ENCODE measurements around the gene TGIF2. TPM values are rescaled to one million over a fixed set of nuclear protein-coding genes. Genes with fewer than 3 reads are reported as not detected.

The TGIF2 gene
- total RNA-seq, 1 donor from 2014 or later: 29.2 TPM

GRCh38 chr20:36611625-36612024 lies 38.2 kb downstream of the TGIF2 start:
- Mint-ChIP-seq H3K27me3 (ENCODE audit: unreplicated experiment) (no peaks in the 10 kb centered on the region), H3K4me3 (ENCODE audit: unreplicated experiment) (no peak overlapping the region), H3K36me3 (ENCODE audit: unreplicated experiment) (peaks cover 15% of the 10 kb centered on the region), H3K4me1 (ENCODE audit: unreplicated experiment) (peaks cover 13% of the 10 kb centered on the region), H3K9me3 (ENCODE audit: unreplicated experiment) (no peaks in the 10 kb centered on the region), H3K27ac (ENCODE audit: unreplicated experiment) (no peak overlapping the region)
- TF ChIP-seq CTCF (IDR thresholded peaks at IDR 0.05): no peak
- no peak for DNase-seq (ENCODE audit: extremely low spot score, unreplicated experiment)

- Mint-ChIP-seq H3K9me3 (ENCODE audit: unreplicated experiment) (no peaks in the 10 kb centered on the region), H3K27me3 (ENCODE audit: unreplicated experiment) (no peaks in the 10 kb centered on the region), H3K27ac (ENCODE audit: unreplicated experiment) (no peak overlapping the region), H3K36me3 (ENCODE audit: unreplicated experiment) (peaks cover 15% of the 10 kb centered on the region), H3K4me1 (ENCODE audit: unreplicated experiment) (no peaks in the 10 kb centered on the region), H3K4me3 (ENCODE audit: unreplicated experiment) (no peak overlapping the region)
- no peak for DNase-seq (ENCODE audit: extremely low spot score, unreplicated experiment)
- TF ChIP-seq CTCF (IDR thresholded peaks at IDR 0.05): no peak
Measured at GRCh38 chr20:36613974-36614373, 40.6 kb downstream of the TGIF2 start.

- H3K36me3 Mint-ChIP-seq (ENCODE audit: unreplicated experiment): peaks cover 13% of the 10 kb centered on the region
- no peaks in the 10 kb centered on the region for H3K27me3 Mint-ChIP-seq (ENCODE audit: unreplicated experiment)
- H3K9me3 Mint-ChIP-seq (ENCODE audit: unreplicated experiment): no peaks in the 10 kb centered on the region
- DNase-seq (ENCODE audit: extremely low spot score, unreplicated experiment): no peak
- H3K4me1 Mint-ChIP-seq (ENCODE audit: unreplicated experiment): no peaks in the 10 kb centered on the region
- H3K4me3 Mint-ChIP-seq (ENCODE audit: unreplicated experiment): no peak overlapping the region
- TF ChIP-seq CTCF (IDR thresholded peaks at IDR 0.05): no peak
- no peak overlapping the region for H3K27ac Mint-ChIP-seq (ENCODE audit: unreplicated experiment)
Measured at GRCh38 chr20:36614781-36615557, 41.6 kb downstream of the TGIF2 start.

GRCh38 chr20:36620917-36621316 lies 47.5 kb downstream of the TGIF2 start:
- no peak for TF ChIP-seq CTCF (IDR thresholded peaks at IDR 0.05)
- Mint-ChIP-seq H3K27ac (ENCODE audit: unreplicated experiment) (no peak overlapping the region), H3K4me1 (ENCODE audit: unreplicated experiment) (no peaks in the 10 kb centered on the region), H3K27me3 (ENCODE audit: unreplicated experiment) (no peaks in the 10 kb centered on the region), H3K36me3 (ENCODE audit: unreplicated experiment) (no peaks in the 10 kb centered on the region), H3K4me3 (ENCODE audit: unreplicated experiment) (no peak overlapping the region), H3K9me3 (ENCODE audit: unreplicated experiment) (no peaks in the 10 kb centered on the region)
- no peak for DNase-seq (ENCODE audit: extremely low spot score, unreplicated experiment)

GRCh38 chr20:36623444-36623843 lies 50.0 kb downstream of the TGIF2 start:
- no peak overlapping the region for H3K27ac Mint-ChIP-seq (ENCODE audit: unreplicated experiment)
- no peak for DNase-seq (ENCODE audit: extremely low spot score, unreplicated experiment)
- H3K36me3 Mint-ChIP-seq (ENCODE audit: unreplicated experiment): no peaks in the 10 kb centered on the region
- no peak overlapping the region for H3K4me3 Mint-ChIP-seq (ENCODE audit: unreplicated experiment)
- H3K27me3 Mint-ChIP-seq (ENCODE audit: unreplicated experiment): no peaks in the 10 kb centered on the region
- no peaks in the 10 kb centered on the region for H3K4me1 Mint-ChIP-seq (ENCODE audit: unreplicated experiment)
- TF ChIP-seq CTCF (IDR thresholded peaks at IDR 0.05): no peak
- H3K9me3 Mint-ChIP-seq (ENCODE audit: unreplicated experiment): no peaks in the 10 kb centered on the region
